Measurements from ENCODE around the gene SPATA25.

SPATA25 gene

DNA sequence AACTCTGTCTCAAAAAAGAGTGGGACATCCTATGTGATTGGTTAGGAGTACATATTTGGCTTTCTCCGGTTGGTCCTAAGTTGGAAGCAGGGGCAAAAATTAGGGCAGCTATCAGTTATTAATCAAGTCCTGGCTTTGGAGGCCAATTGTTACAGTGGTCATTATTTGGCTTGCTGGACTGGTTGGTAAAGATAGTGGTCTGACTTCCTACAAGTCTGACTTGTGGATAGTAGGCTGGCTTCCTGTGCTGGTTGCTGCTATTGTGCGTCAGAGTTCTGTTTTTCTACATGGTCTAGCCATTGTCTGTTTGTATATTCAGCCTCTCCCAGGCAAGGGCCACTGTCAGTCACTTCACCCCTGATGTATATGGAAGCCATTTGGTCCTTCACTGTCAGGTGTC is 37.2 kb downstream of the SPATA25 start:
- DNase-seq (ENCODE audit: low read depth) = no peak
- no peak overlapping the region for H3K4me3 ChIP-seq (ENCODE audit: low read length)
- TF ChIP-seq, protein P1, sequence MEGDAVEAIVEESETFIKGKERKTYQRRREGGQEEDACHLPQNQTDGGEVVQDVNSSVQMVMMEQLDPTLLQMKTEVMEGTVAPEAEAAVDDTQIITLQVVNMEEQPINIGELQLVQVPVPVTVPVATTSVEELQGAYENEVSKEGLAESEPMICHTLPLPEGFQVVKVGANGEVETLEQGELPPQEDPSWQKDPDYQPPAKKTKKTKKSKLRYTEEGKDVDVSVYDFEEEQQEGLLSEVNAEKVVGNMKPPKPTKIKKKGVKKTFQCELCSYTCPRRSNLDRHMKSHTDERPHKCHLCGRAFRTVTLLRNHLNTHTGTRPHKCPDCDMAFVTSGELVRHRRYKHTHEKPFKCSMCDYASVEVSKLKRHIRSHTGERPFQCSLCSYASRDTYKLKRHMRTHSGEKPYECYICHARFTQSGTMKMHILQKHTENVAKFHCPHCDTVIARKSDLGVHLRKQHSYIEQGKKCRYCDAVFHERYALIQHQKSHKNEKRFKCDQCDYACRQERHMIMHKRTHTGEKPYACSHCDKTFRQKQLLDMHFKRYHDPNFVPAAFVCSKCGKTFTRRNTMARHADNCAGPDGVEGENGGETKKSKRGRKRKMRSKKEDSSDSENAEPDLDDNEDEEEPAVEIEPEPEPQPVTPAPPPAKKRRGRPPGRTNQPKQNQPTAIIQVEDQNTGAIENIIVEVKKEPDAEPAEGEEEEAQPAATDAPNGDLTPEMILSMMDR (conservative IDR thresholded peaks at IDR 0.05; ENCODE audit: low read length) = no peak

DNA sequence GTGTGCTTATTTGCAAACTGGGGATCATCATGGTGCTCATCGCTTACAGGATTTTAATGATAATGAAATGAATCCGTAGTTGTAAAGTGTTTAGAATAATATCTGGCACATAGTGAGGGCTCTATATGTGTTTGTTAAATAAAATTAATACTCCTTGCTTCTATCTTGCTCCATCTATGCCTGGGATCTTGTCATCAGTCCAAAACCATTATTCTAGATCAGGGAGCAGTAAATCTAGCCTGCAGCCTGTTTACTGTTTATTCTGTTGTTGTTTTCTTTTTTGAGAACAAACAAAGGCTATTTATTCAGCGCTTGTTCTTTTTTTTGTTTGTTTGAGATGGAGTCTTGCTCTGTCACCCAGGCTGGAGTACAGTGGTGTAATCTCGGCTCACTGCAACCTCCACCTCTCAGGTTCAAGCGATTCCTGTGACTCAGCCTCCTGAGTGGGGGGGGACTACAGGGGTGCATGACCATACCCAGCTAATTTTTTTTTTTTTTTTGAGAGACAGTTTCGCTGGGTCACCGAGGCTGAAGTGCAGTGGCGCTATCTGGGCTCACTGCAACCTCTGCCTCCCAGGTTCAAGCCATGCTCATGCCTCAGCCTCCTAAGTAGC is 38.3 kb downstream of the SPATA25 start:
- no peak overlapping the region for H3K4me3 ChIP-seq (ENCODE audit: low read length)
- TF ChIP-seq, protein P1 (conservative IDR thresholded peaks at IDR 0.05; ENCODE audit: low read length) = no peak
- no peak for DNase-seq (ENCODE audit: low read depth)

DNA sequence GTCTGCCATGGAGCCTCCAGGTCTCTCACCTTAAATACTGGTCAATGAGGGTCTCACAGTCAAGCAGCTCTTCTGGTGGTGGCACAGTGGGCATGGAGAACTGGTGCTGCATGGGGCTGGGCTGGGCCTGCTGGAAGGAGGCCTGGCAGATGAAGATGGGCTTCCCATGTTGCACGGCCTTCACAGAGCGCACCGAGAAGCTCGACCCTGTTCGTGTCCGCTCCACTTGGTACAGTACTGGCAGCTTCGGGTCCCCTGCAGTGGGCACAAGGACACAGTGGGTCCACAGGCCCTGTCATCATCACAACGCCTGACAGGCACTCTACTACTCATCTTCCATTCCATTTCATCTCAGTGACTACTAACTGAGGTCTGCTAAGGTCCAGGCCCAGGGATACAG is 39.0 kb downstream of the SPATA25 start:
- no peak for DNase-seq (ENCODE audit: low read depth)
- H3K4me3 ChIP-seq (ENCODE audit: low read length) = no peak overlapping the region
- TF ChIP-seq, protein P1 (conservative IDR thresholded peaks at IDR 0.05; ENCODE audit: low read length) = no peak

DNA sequence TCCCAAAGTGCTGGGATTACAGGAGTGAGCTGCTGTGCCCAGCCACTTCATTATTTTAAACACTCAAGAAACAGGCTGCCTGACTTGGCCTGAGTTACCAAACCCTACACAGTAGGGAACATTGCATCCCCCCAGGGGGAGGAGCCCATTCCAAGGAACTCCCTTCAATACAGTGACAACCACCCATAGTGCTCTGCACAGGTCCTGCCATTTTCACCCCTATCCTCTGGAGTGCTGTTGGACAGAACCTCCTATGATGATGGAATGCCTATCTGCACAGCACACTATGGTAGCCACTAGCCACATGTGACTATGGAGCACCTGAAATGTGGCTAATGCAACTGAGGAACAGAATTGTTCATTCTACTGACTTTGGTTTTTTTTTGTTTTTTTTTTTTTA is 42.0 kb downstream of the SPATA25 start:
- TF ChIP-seq, protein P1 (conservative IDR thresholded peaks at IDR 0.05; ENCODE audit: low read length) = no peak
- DNase-seq (ENCODE audit: low read depth) = no peak
- H3K4me3 ChIP-seq (ENCODE audit: low read length) = no peak overlapping the region

DNA sequence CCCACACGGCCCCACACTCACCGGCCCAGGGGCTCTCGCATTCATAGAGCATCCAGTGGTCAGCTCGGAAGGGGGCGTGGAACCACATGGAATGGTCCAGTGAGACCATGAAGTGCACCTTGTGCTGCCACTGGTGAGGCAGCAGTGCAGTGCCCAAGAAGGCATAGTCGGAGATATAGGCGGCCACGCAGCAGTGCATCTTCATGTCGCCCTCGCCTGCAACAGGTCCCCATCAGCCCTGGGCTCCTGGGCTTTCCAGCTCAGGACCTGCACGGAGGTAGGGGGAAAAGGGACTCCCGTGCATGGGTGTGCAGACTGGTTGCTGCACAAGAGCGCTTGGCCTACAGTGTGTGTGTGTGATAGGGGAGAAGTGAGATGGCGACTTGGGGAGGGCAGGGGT is 43.9 kb downstream of the SPATA25 start:
- H3K4me3 ChIP-seq (ENCODE audit: low read length) = no peak overlapping the region
- TF ChIP-seq, protein P1 (conservative IDR thresholded peaks at IDR 0.05; ENCODE audit: low read length) = no peak
- DNase-seq (ENCODE audit: low read depth) = no peak

DNA sequence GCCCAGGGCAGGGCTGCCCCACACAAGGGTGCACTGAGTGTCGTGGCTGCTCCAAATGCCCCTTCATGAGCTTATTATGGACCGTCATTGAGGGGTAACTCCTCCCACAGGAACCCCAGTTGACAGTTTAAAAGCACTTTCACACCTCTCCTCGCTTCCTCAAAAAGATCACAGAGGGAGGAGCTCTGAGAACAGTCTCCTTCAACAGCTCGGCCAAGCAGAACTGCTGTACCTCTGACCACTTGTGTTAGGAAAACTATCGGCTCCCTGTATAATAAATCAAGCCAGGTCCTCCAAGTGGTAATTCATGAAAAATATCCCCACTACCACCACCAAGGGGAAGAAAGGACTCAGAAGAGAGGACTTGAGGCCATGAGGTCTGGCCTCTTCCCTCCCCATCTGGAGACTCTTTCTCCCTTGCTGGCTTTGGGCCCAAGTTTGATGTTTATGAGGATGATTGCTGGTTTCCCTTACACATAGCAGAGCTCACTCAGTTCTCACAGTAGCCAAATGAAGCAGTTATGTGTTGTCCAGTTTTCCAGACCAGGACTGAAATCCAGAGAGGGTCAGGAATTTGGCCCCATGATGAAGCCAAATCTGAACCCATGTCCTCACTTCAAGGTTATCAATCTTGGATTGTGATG is 45.1 kb downstream of the SPATA25 start:
- no peak overlapping the region for H3K4me3 ChIP-seq (ENCODE audit: low read length)
- DNase-seq (ENCODE audit: low read depth) = peak; percentile 83
- TF ChIP-seq, protein P1 (conservative IDR thresholded peaks at IDR 0.05; ENCODE audit: low read length) = no peak; the same call in 1 of the 2 replicates

Measured in AG10803 (cell line).